ENCODE results near the gene NHEJ1. TPM values are rescaled to one million over a fixed set of nuclear protein-coding genes. Genes with fewer than 3 reads are reported as not detected.

The NHEJ1 gene
- total and polyA plus RNA-seq, 2 of the 13 experiments (the other 11 are each of a cell fraction or from before 2014, with no cell fraction given): 30.0 to 30.7 TPM

GRCh38 chr2:219207134-219207883, 46.7 kb upstream of the NHEJ1 start (continued):
- peak; percentile 69; the same call in 1 of the 2 replicates for TF ChIP-seq ZNF598 (CRISPR knock-in tag; IDR thresholded peaks at IDR 0.05; ENCODE audit: borderline replicate concordance)
- TF ChIP-seq NR0B2 (CRISPR knock-in tag; IDR thresholded peaks at IDR 0.05): peak; percentile 61; the same call in 1 of the 2 replicates
- TF ChIP-seq ZNF235 (CRISPR knock-in tag; IDR thresholded peaks at IDR 0.05; ENCODE audit: borderline replicate concordance): no peak
- TF ChIP-seq ZNF614 (CRISPR knock-in tag; IDR thresholded peaks at IDR 0.05; ENCODE audit: borderline replicate concordance): 0 out of 2 replicates have a peak, but pooled peaks have one; percentile 4
- no peak for TF ChIP-seq E2F5 (CRISPR knock-in tag; conservative IDR thresholded peaks at IDR 0.05)
- peak; percentile 71 for TF ChIP-seq MXD1 (CRISPR knock-in tag; IDR thresholded peaks at IDR 0.05)
- TF ChIP-seq ZNF839 (CRISPR knock-in tag; IDR thresholded peaks at IDR 0.05; ENCODE audit: borderline replicate concordance): 0 out of 2 replicates have a peak, but pooled peaks have one; percentile 7
- TF ChIP-seq NFKB2 (CRISPR knock-in tag; IDR thresholded peaks at IDR 0.05; ENCODE audit: borderline replicate concordance): peak; percentile 84; the same call in 1 of the 2 replicates
- no peak for TF ChIP-seq POGZ (CRISPR knock-in tag; IDR thresholded peaks at IDR 0.05)
- TF ChIP-seq EP300 (IDR thresholded peaks at IDR 0.05; ENCODE audit: low read depth in 2 of 2, low read length in 2 of 2): no peak
- TF ChIP-seq EP300 (CRISPR knock-in tag; IDR thresholded peaks at IDR 0.05; ENCODE audit: borderline replicate concordance): 0 out of 2 replicates have a peak, but pooled peaks have one; percentile 23
- TF ChIP-seq MLX (CRISPR knock-in tag; IDR thresholded peaks at IDR 0.05): no peak
- peak; percentile 48; the same call in 1 of the 2 replicates for TF ChIP-seq TGIF2 (CRISPR knock-in tag; IDR thresholded peaks at IDR 0.05)
- 0 out of 4 replicates have a peak, but pooled peaks of 1 of the 2 experiments have one; percentile 34 for TF ChIP-seq NR2F1 (CRISPR knock-in tag; IDR thresholded peaks at IDR 0.05)
- 0 out of 4 replicates have a peak, but pooled peaks of 1 of the 2 experiments have one; percentile 10 for TF ChIP-seq POLR2A (IDR thresholded peaks at IDR 0.05; ENCODE audit: insufficient read depth in 1 of 2, low read depth in 2 of 2, low read length in 2 of 2)
- TF ChIP-seq ZHX2 (IDR thresholded peaks at IDR 0.05; ENCODE audit: low read depth): 0 out of 2 replicates have a peak, but pooled peaks have one; percentile 8
- TF ChIP-seq ZHX2 (CRISPR knock-in tag; IDR thresholded peaks at IDR 0.05; ENCODE audit: borderline replicate concordance): no peak
- no peak for TF ChIP-seq CHD2 (IDR thresholded peaks at IDR 0.05; ENCODE audit: low read depth, low read length)
- 0 out of 2 replicates have a peak, but pooled peaks have one; percentile 42 for TF ChIP-seq FOXO1 (CRISPR knock-in tag; IDR thresholded peaks at IDR 0.05)

All from HepG2 (cell line).